A549 (cell line): ENCODE data around the gene FGGY. TPM values are rescaled to one million over a fixed set of nuclear protein-coding genes. Genes with fewer than 3 reads are reported as not detected.

Source experiments
- ATAC-seq, 2 experiments: fragments of 200-7000 bp in 1 of 2; fragments of >200 bp in 1 of 2; cut with Nextera tagmentation in 1 of 2; cut with Tn5 transposase in 1 of 2; 3 replicates each; pipeline versions ENCODE4 v1.8.0 to v1.9.1; 2018 to 2020; ENCODE audit warnings: mild to moderate bottlenecking in 1 of 2, moderate library complexity in 1 of 2
- CTCF ChIA-PET: fragments of 300-600 bp; sonication (Branson Sonifier 250); formaldehyde crosslinking; extraction: SDS; loops from one replicate; lab custom pipeline; 2021; ENCODE audit warnings: antibody characterized with exemption, inconsistent platforms; lab: Yijun Ruan, JAX
- POLR2A ChIA-PET: fragments of 350-600 bp; formaldehyde crosslinking; extraction: SDS; loops from one replicate; lab custom pipeline; 2021; ENCODE audit warnings: antibody characterized with exemption, inconsistent platforms; lab: Yijun Ruan, JAX
- DNase-seq, 2 experiments: peaks; one replicate each; pipeline versions ENCODE4 v3.0.0 to v3.0.0-alpha.2; 2011 to 2016; ENCODE audit warnings: low read depth in 1 of 2, low spot score in 1 of 2
- FAIRE-seq: peaks from 2 replicates; lab custom pipeline; 2011; peaks lifted over from hg19 to GRCh38; lab: Jason Lieb, UNC
- H3K27ac ChIP-seq, 2 experiments: fragments of >200 bp; sonication (Bioruptor Twin); formaldehyde crosslinking; 3 replicates each; pipeline ENCODE4 v1.5.1; 2016 to 2017
- H3K4me1 ChIP-seq: fragments of >200 bp; sonication (Bioruptor Twin); formaldehyde crosslinking; 3 replicates; pipeline ENCODE4 v1.6.1; 2016
- H3K4me2 ChIP-seq: fragments of >200 bp; sonication (Bioruptor Twin); formaldehyde crosslinking; 3 replicates; pipeline ENCODE4 v1.6.1; 2016
- H3K4me3 ChIP-seq: fragments of >200 bp; sonication (Bioruptor Twin); formaldehyde crosslinking; 3 replicates; pipeline ENCODE4 v1.5.1; 2016
- H3K9me3 ChIP-seq: fragments of >200 bp; sonication (Bioruptor Twin); formaldehyde crosslinking; 3 replicates; pipeline ENCODE4 v1.6.1; 2016
- CBX8 ChIP-seq: fragments of 200-600 bp; sonication (generic); IDR thresholded peaks from 2 replicates; pipeline ENCODE4 v1.6.1; 2016
- EHF ChIP-seq: fragments of 250-450 bp; sonication (Bioruptor Pico); IDR thresholded peaks from 2 replicates; pipeline ENCODE4 v1.5.0; 2020; ENCODE audit warnings: mild to moderate bottlenecking
- EP300 ChIP-seq, 2 experiments: fragments of >200 bp; sonication (Bioruptor Twin); formaldehyde crosslinking; IDR thresholded peaks; 2 replicates in 1 of 2; 3 replicates in 1 of 2; pipeline ENCODE4 v1.6.1; 2016 to 2017
- FOSB ChIP-seq: fragments of 250-450 bp; sonication (Bioruptor Pico); IDR thresholded peaks from 2 replicates; pipeline ENCODE4 v1.5.0; 2020; ENCODE audit warnings: mild to moderate bottlenecking, moderate library complexity
- HEYL ChIP-seq: fragments of 250-450 bp; sonication (Bioruptor Pico); IDR thresholded peaks from 2 replicates; pipeline ENCODE4 v1.8.0; 2021; ENCODE audit warnings: mild to moderate bottlenecking, moderate library complexity
- KDM1A ChIP-seq: fragments of 200-600 bp; sonication (generic); IDR thresholded peaks from 2 replicates; pipeline ENCODE4 v1.6.1; 2016; ENCODE audit warnings: low read depth, mild to moderate bottlenecking
- KDM5A ChIP-seq: fragments of 200-600 bp; sonication (generic); IDR thresholded peaks from 2 replicates; pipeline ENCODE4 v1.6.1; 2016; ENCODE audit warnings: antibody characterized with exemption, mild to moderate bottlenecking
- MAFK ChIP-seq: fragments of 450-650 bp; IDR thresholded peaks from 2 replicates; pipeline ENCODE4 v1.6.1; 2014; ENCODE audit not compliant: partially characterized antibody
- MAZ ChIP-seq: fragments of 150-350 bp; IDR thresholded peaks from 2 replicates; pipeline ENCODE4 v1.6.1; 2014; ENCODE audit warnings: antibody characterized with exemption, low read depth, low read length, borderline replicate concordance
- NR3C1 ChIP-seq: fragments of >200 bp; sonication (Bioruptor Twin); formaldehyde crosslinking; IDR thresholded peaks from 3 replicates; pipeline ENCODE4 v1.6.1; 2017
- RAD21 ChIP-seq, 2 experiments: fragments of >200 bp in 1 of 2; sonication (Bioruptor Twin) in 1 of 2; formaldehyde crosslinking in 1 of 2; IDR thresholded peaks in 1 of 2; conservative IDR thresholded peaks in 1 of 2; 2 replicates in 1 of 2; 3 replicates in 1 of 2; pipeline ENCODE4 v1.6.1; 2012 to 2018; ENCODE audit warnings: inconsistent platforms in 1 of 2
- WGBS: methylation state at CpG from one replicate; pipeline ENCODE4 v1.1.6; 2017; ENCODE audit errors: missing lambda C conversion rate; 5-methylcytosine and 5-hydroxymethylcytosine counted together
- polyA plus RNA-seq, 4 experiments: library from polyadenylated mRNA; depleted of rRNA in 3 of 4; stranded (reverse); fragments of >200 nt; fragmentation: RNase III in 1 of 4; extraction: RNeasy Plus Mini Kit Qiagen cat#74134 plus additional on column Dnase treatment in 1 of 4; gene quantifications; 2 replicates in 3 of 4; 3 replicates in 1 of 4; pipeline ENCODE4 v1.2.3, GENCODE V29; 2011 to 2017
- TF ChIP-seq, protein P1 (sequence below): fragments of 250-450 bp; sonication (Bioruptor Pico); IDR thresholded peaks from 2 replicates; pipeline ENCODE4 v1.5.0; 2020; ENCODE audit warnings: low read depth, mild to moderate bottlenecking, moderate library complexity
- TF ChIP-seq, protein P2 (sequence below): IDR thresholded peaks from 2 replicates; pipeline ENCODE4 v1.6.1; 2012
- TF ChIP-seq, protein P3 (sequence below): fragments of 200-600 bp; sonication (generic); IDR thresholded peaks from 2 replicates; pipeline ENCODE4 v1.6.1; 2016; ENCODE audit warnings: antibody characterized with exemption, mild to moderate bottlenecking, moderate library complexity
- TF ChIP-seq, protein P4 (sequence below): fragments of 150-350 bp; IDR thresholded peaks from 2 replicates; pipeline ENCODE4 v1.6.1; 2014; ENCODE audit warnings: low read depth, mild to moderate bottlenecking, low read length

FGGY gene
- polyA plus RNA-seq, 2 of the 4 experiments (the other 2 are of a cell fraction), result 2.9 to 4.8 TPM

DNA sequence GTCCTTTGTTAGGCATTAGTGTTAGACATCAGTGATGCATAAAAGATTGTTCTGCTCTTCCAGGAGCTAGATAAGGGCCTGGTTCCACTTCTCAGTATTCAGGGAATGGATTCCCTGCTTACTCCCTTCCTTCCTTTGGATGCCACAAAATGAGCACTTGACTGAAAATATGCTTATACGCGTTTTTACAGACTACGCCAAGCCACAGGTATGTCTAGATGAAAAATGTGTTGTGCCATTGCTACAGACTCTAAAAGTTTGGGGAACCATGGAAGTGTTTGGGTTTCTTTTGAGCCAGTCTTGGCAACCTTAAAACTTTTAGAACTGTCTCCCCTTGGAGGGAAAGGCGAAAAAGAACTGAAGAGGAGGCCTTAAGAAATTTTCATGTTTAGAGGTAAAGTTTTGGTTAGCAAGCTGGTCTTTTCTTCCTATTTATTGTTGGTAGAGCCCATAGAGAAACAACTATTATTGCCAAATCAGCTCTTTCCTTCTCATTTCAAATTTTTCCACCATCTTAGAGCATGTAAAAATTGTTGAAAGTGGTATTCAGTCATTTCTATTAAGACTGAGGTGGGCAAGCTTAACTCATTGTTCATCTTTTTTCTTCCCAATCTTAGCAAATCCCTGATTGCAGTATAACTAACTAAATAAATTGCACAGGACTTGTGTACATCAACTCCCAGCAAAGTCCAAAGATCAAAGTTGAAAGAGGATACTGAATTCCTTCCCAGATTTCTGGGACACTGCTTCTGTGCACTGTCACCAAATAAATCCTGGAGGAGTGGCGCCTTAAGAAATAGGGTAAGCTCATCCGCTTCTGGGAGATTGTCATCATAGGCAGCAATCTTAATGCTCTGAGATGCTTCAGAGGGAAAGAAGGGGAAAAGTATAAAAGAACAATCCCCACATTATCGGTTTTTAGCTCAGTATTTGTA lies 18.9 kb downstream of the FGGY start:
- Histone ChIP-seq H3K9me3 (no peaks in the 10 kb centered on the region), H3K4me1 (peaks cover 15% of the 10 kb centered on the region; the same call in 2 of the 3 replicates), H3K4me2 (peak overlapping the region; percentile 15; the same call in 1 of the 3 replicates), H3K4me3 (no peak overlapping the region), H3K27ac (peak overlapping the region in 1 of 2 experiments; percentile 39; a peak in 2 of 6 replicates)
- TF ChIP-seq, protein P1, sequence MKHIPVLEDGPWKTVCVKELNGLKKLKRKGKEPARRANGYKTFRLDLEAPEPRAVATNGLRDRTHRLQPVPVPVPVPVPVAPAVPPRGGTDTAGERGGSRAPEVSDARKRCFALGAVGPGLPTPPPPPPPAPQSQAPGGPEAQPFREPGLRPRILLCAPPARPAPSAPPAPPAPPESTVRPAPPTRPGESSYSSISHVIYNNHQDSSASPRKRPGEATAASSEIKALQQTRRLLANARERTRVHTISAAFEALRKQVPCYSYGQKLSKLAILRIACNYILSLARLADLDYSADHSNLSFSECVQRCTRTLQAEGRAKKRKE, result no peak
- no peak for TF ChIP-seq NR3C1
- ChIA-PET POLR2A (no interaction called here), CTCF (interaction anchor here (1.4 kb wide), 1 partner anchor 27 kb away, joined by 4 read pairs; no protein-coding TSS in a partner anchor)
- DNase-seq, result no peak
- no peak for ATAC-seq
- WGBS, result 77% methylated on average over 7 of the region's 7 CpGs
- FAIRE-seq, result no peak

DNA sequence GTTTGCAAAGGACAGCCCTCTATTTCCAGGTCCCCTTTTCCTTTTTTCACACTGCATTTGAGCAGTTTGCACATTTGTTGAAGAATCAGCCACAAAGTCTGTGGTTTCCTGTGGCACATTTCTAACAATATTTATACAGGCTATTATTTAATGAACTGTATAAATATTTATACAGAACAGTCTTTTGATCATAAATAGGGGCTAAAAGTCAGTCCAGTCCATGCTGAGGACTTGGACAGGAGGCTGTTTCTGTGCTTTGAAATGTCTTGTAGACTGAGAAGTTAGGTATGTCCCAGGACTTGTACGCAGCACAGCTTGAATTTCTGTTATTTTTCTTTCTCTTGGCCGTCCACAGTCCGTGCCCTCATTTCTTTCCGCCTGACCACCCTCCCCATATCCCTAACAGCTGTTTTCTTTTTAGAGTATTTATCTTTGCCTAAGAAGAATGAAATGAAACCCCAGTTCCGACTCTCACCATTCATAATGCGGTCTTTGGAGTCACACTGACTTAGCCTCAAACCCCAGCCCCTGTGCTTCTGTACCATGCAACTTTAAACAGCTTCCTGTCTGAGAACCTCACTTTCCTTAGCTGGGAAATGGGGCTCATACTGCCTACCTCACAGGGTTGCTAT lies 19.7 kb downstream of the FGGY start:
- FAIRE-seq (no peak), ATAC-seq (no peak)
- H3K9me3 ChIP-seq, result no peaks in the 10 kb centered on the region
- no peak overlapping the region for H3K4me3 ChIP-seq
- H3K4me1 ChIP-seq, result peaks cover 15% of the 10 kb centered on the region; the same call in 2 of the 3 replicates
- 0 out of 6 replicates have a peak overlapping the region, but pooled peaks of 1 of the 2 experiments have one; percentile 37 for H3K27ac ChIP-seq
- peak overlapping the region; percentile 15; the same call in 1 of the 3 replicates for H3K4me2 ChIP-seq
- 92% methylated on average over 6 of the region's 6 CpGs for WGBS
- CTCF ChIA-PET, result interaction anchor here (1.4 kb wide), 1 partner anchor 27 kb away, joined by 4 read pairs; no protein-coding TSS in a partner anchor
- POLR2A ChIA-PET, result no interaction called here
- TF ChIP-seq MAZ (no peak), FOSB (CRISPR knock-in tag) (no peak), EP300 (IDR thresholded peaks at IDR 0.05) (no peak), RAD21 (conservative IDR thresholded peaks at IDR 0.05 in 1 of 2, IDR thresholded peaks at IDR 0.05 in 1 of 2) (no peak), KDM1A (no peak), CBX8 (no peak), MAFK (no peak), KDM5A (no peak), EHF (CRISPR knock-in tag) (no peak), HEYL (CRISPR knock-in tag) (no peak)
- TF ChIP-seq, protein P2, sequence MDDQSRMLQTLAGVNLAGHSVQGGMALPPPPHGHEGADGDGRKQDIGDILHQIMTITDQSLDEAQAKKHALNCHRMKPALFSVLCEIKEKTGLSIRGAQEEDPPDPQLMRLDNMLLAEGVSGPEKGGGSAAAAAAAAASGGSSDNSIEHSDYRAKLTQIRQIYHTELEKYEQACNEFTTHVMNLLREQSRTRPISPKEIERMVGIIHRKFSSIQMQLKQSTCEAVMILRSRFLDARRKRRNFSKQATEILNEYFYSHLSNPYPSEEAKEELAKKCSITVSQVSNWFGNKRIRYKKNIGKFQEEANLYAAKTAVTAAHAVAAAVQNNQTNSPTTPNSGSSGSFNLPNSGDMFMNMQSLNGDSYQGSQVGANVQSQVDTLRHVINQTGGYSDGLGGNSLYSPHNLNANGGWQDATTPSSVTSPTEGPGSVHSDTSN, result no peak
- TF ChIP-seq, protein P3, sequence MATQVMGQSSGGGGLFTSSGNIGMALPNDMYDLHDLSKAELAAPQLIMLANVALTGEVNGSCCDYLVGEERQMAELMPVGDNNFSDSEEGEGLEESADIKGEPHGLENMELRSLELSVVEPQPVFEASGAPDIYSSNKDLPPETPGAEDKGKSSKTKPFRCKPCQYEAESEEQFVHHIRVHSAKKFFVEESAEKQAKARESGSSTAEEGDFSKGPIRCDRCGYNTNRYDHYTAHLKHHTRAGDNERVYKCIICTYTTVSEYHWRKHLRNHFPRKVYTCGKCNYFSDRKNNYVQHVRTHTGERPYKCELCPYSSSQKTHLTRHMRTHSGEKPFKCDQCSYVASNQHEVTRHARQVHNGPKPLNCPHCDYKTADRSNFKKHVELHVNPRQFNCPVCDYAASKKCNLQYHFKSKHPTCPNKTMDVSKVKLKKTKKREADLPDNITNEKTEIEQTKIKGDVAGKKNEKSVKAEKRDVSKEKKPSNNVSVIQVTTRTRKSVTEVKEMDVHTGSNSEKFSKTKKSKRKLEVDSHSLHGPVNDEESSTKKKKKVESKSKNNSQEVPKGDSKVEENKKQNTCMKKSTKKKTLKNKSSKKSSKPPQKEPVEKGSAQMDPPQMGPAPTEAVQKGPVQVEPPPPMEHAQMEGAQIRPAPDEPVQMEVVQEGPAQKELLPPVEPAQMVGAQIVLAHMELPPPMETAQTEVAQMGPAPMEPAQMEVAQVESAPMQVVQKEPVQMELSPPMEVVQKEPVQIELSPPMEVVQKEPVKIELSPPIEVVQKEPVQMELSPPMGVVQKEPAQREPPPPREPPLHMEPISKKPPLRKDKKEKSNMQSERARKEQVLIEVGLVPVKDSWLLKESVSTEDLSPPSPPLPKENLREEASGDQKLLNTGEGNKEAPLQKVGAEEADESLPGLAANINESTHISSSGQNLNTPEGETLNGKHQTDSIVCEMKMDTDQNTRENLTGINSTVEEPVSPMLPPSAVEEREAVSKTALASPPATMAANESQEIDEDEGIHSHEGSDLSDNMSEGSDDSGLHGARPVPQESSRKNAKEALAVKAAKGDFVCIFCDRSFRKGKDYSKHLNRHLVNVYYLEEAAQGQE, result no peak
- TF ChIP-seq, protein P4, sequence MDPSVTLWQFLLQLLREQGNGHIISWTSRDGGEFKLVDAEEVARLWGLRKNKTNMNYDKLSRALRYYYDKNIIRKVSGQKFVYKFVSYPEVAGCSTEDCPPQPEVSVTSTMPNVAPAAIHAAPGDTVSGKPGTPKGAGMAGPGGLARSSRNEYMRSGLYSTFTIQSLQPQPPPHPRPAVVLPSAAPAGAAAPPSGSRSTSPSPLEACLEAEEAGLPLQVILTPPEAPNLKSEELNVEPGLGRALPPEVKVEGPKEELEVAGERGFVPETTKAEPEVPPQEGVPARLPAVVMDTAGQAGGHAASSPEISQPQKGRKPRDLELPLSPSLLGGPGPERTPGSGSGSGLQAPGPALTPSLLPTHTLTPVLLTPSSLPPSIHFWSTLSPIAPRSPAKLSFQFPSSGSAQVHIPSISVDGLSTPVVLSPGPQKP, result no peak
- TF ChIP-seq, protein P1, result no peak
- TF ChIP-seq, all 56 proteins: peak for 0
- no peak for DNase-seq
